NCI-H446 treated with DMSO at 0.1 percent for 48 hours (cell line): ENCODE measurements around the gene GRID1.
"Not testable (repeated sequence)": the region's sequence is repeated elsewhere in the genome, so short reads cannot be mapped to it uniquely, and the experiment has no call there.

Source experiments
- DNase-seq: peaks from one replicate; lab custom pipeline; 2025; lab: John Stamatoyannopoulos, UW

Gene GRID1

DNA sequence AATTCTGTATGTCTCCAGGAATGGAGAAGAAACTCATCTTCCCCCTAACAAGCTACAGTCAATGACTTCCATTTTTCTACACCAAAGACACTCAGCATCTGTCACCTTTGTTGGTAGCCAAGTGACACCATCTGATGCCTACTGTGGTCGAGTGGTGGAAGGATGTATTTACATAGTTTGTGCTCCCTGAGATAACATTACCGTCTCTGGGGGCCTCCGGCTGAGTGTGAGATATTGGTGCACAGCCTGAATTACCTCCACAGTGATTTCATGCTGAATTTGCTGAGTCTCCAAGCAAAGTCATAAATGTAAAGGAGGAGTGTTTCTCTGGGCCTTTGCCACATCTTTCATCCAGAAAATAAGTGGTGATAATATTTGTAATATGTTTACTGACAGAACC, 114.0 kb downstream of the GRID1 start:
- DNase-seq: no peak

DNA sequence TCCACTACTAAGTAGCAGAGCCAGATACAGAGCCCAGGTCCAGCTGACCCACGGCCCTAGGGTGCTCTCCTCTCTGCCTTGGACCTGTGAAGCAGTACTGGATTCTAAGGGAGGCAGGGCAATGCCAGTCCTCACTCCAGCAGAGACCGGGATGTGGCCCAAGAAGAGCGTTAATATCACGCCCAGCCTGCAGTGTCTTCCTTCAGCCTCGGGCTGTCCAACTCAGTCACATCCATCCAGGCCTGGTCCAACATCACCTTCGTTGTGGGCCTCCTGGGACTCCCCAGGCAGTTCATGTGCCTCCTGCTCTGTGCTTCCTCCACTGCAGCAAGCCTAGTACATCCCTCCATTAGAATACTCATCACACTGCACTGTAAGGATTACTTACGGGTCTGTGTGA, 114.5 kb downstream of the GRID1 start:
- DNase-seq: no peak

- no peak for DNase-seq
Measured at GRCh38 chr10:86251426-86251825, 115.2 kb downstream of the GRID1 start.

DNA sequence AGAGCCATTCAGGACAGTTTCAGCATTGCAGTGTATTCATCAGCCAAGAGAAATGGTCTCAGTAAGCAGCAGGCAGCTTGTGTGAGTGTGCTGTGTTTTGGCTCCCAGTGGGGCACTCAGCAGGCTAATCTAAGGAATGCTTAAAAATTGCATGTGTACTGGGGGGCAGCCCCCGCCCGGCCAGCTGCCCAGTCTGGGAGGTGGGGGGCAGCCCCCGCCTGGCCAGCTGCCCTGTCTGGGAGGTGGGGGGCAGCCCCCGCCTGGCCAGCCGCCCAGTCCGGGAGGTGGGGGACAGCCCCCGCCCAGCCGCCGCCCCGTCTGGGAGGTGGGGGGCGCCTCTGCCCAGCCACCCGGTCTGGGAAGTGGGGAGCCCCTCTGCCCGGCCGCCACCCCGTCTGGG, 116.2 kb downstream of the GRID1 start:
- DNase-seq: no peak

GRCh38 chr10:86249794-86250193, 116.8 kb downstream of the GRID1 start:
- DNase-seq: no peak

DNA sequence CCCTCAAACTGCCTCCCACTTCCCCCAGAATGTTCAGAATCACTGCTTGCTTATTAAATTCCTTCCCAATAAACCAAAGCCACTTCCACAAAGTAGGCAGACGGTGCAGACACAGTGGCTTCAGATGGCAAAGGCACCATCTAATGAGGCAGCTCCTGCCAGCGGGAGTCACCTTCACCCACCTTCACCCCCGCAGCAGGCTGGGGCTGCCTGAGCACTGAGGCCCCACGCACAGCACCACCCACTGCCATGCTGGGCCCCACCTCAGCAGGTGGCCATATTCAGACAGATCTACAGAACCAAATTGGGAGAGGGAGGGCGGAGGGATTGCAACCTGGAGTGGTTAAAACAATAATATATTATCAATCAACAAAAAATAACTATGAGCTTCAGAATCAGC, 118.5 kb downstream of the GRID1 start:
- DNase-seq: no peak

- no peak for DNase-seq
Measured at GRCh38 chr10:86247588-86247987, 119.0 kb downstream of the GRID1 start.

- no peak for DNase-seq
Measured at GRCh38 chr10:86247073-86247472, 119.5 kb downstream of the GRID1 start.

GRCh38 chr10:86246279-86246940, 120.2 kb downstream of the GRID1 start:
- DNase-seq: no peak

DNA sequence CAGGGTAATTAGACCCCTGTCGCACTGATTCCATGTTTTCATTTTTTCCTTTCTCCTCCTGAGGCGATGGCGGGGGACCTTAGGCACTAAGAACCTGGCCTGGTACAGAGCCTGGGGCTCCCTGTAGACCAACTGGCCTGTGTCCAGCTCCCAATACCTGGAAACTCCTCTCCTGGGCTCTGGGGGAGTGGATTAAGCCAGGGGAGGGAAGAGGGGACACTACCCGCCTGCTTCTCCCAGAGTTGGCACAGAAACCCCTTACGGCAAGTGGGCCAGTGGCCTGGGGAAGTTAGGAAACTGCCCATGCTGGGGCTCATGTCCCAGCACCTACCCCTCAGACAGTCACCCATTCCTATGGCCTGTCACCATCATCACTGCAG, 121.6 kb downstream of the GRID1 start:
- DNase-seq: no peak

GRCh38 chr10:86244297-86245014, 122.1 kb downstream of the GRID1 start:
- no peak for DNase-seq

DNA sequence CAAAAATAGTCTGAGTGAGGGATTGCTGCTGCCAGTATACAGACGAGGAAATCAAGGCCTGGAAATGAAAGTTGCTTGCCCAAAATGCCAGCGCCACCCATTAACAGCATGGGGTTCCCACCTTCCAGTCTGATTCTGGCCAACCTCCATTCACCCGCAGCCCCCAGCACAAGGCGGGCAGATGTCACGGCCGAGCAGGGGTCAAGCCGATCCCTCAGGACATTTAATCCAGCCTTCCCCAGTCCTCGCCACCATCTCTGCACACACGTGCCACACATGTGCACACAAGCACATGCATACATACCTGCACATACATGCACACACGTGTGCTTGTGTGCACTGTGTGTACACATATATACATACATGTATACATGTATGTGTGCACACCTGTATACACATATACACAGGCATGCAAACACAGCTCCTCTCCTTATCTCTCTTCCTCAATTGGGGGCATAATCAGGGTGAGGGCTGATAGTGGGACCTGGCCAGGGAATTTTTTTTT, 122.9 kb downstream of the GRID1 start:
- DNase-seq: no peak

- DNase-seq: no peak
Measured at GRCh38 chr10:86242761-86243160, 123.8 kb downstream of the GRID1 start.

- DNase-seq: not testable (repeated sequence)
Measured at GRCh38 chr10:86238089-86238488, 128.5 kb downstream of the GRID1 start.

DNA sequence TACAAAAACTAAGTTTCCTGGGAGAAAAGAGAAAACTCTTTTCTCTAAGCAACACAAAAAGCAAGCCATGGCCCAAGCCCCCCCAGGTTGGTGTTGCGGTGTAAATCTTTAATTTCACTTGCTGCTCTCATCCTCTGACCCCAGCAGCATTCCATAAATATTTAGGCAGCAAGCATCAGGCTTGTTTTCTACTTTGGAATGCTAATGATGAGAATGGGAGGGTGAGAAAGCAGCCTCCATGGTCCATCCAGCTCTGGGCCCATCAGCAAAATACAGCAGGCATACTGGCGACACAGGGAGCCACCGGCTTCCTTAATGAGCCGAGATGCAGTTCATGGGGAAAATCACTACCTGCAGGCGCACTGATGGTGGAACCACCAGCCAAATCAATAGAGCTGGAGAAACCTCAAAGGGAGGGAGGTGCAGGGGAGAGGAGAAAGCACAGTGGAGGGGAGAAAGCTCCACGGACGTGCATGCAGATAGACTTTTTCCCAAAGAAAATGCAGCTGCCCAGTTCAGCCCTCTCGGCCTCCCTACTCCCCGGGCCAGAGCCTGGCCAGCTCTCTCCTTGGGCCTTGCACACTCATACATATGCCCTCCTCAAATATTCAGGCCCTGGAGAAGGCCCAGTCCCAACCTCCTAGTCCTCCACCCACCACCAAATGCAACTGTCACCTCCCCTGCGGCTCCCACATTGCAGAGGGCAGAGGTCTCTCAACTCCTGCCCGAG, 131.9 kb downstream of the GRID1 start:
- DNase-seq: no peak

DNA sequence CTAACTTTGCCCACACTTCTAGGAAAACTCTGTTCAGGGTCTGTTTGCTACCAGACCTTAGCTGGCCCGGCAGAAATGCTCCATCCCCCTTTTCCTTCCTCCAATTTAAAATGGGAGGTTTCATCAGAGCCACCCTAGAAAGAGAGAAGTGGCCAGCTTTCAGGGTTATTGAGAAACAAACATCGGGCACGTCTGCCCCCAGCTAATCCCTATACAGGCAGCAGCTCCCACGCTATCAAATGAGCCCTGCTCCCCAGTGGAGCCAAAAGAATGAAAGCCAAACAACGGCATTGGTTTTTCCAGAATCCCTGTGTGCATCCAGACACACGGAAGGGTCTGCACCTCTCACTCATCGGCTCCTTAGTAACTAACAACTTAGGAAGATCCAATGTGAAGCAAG, 132.5 kb downstream of the GRID1 start:
- DNase-seq: no peak

GRCh38 chr10:86233131-86233530, 133.5 kb downstream of the GRID1 start:
- DNase-seq: no peak

DNA sequence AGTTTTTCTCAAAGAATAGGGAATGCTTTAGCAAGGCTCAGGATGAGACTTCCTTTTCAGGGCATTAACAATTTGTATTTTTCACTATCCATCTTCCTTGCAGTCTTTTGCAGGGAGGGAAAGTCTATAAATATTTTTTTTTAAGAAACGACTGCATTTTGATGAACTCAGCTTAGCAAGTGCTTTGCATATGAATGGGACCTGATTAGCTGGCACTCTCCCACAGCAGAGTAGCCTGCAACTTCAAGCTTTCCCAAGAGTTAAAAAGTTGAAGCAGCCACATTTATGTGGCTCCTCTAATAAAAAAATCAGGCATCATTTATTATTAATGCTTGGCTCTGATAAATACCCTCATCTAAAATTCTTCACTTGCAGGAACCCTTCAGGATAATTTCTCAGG, 134.0 kb downstream of the GRID1 start:
- no peak for DNase-seq

- DNase-seq: no peak
Measured at GRCh38 chr10:86231796-86232560, 134.6 kb downstream of the GRID1 start.

- no peak for DNase-seq
Measured at GRCh38 chr10:86230557-86231180, 135.9 kb downstream of the GRID1 start.

- DNase-seq: no peak
Measured at GRCh38 chr10:86229811-86230556, 136.6 kb downstream of the GRID1 start.
